HL-60 (cell line): ENCODE results near the gene MAGEB5.
"Not testable (repeated sequence)": the region's sequence is repeated elsewhere in the genome, so short reads cannot be mapped to it uniquely, and the experiment has no call there.

Experiments
- DNase-seq, 2 experiments: peaks; one replicate each; pipeline ENCODE4 v3.0.0-alpha.2; 2010 to 2020; ENCODE audit warnings: low read depth in 1 of 2, low spot score in 1 of 2
- H3K27ac ChIP-seq: fragments of 250-450 bp; sonication (Bioruptor Pico); replicated peaks from 2 replicates; pipeline ENCODE4 v1.5.1; 2020; ENCODE audit warnings: mild to moderate bottlenecking, moderate library complexity
- H3K27me3 ChIP-seq: fragments of 250-450 bp; sonication (Bioruptor Pico); 2 replicates; pipeline ENCODE4 v1.5.1; 2021; ENCODE audit warnings: mild to moderate bottlenecking, moderate library complexity; ENCODE audit not compliant: insufficient read depth, poor library complexity, severe bottlenecking
- H3K4me3 ChIP-seq: replicated peaks from 2 replicates; pipeline ENCODE4 v1.5.1; 2011; ENCODE audit warnings: mild to moderate bottlenecking, control low read depth, low read length; ENCODE audit not compliant: insufficient read depth
- GABPA ChIP-seq: IDR thresholded peaks from 2 replicates; pipeline ENCODE4 v1.6.1; 2012; ENCODE audit warnings: low read depth
- POLR2AphosphoS5 ChIP-seq: IDR thresholded peaks from 2 replicates; pipeline ENCODE4 v1.6.1; 2012; ENCODE audit warnings: low read depth
- SPI1 ChIP-seq: IDR thresholded peaks from 2 replicates; pipeline ENCODE4 v1.6.1; 2012; ENCODE audit warnings: low read depth, mild to moderate bottlenecking, borderline replicate concordance
- long read RNA-seq: library from polyadenylated mRNA; unstranded; transcript quantifications from one replicate; pipeline ENCODE4 v2.0.0, GENCODE V29; 2020
- TF ChIP-seq, protein P1 (sequence below): IDR thresholded peaks from 2 replicates; pipeline ENCODE4 v1.6.1; 2012; ENCODE audit warnings: low read depth; ENCODE audit not compliant: insufficient replicate concordance
- TF ChIP-seq, protein P2 (sequence below): IDR thresholded peaks from one replicate; pipeline ENCODE4 v1.5.1; 2011; ENCODE audit warnings: low read length, control low read depth, inconsistent platforms; ENCODE audit not compliant: insufficient read depth

The MAGEB5 gene, protein sequence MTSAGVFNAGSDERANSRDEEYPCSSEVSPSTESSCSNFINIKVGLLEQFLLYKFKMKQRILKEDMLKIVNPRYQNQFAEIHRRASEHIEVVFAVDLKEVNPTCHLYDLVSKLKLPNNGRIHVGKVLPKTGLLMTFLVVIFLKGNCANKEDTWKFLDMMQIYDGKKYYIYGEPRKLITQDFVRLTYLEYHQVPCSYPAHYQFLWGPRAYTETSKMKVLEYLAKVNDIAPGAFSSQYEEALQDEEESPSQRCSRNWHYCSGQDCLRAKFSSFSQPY
- long read RNA-seq: 0 reads

DNA sequence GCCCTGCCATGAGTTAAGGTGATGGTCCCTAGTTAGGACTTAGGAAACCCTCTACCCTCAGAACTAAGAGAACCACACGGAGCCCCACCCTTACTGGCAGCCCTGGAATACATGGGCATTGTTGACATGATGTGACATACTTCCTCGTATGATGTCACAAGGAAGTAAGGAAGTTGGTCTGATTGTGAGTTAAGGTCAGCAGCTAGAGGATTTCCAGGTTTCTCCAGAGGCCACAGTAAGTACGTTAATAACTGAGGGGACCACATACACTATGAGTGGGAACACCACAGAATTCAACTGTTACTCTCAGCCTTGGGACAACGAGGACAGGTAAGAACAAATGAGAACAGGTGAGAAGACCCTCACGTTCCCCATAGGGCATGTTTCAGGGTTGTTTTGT, at the start of gene MAGEB5:
Gene MAGEB5, plus strand, starts transcription at position 301 of the 400 bp plus-strand sequence. CDS start 1,133 bp downstream, outside the sequence.
- H3K4me3 ChIP-seq: no peak within 1 kb of the TSS
- TF ChIP-seq SPI1: no peak
- TF ChIP-seq, protein P1, sequence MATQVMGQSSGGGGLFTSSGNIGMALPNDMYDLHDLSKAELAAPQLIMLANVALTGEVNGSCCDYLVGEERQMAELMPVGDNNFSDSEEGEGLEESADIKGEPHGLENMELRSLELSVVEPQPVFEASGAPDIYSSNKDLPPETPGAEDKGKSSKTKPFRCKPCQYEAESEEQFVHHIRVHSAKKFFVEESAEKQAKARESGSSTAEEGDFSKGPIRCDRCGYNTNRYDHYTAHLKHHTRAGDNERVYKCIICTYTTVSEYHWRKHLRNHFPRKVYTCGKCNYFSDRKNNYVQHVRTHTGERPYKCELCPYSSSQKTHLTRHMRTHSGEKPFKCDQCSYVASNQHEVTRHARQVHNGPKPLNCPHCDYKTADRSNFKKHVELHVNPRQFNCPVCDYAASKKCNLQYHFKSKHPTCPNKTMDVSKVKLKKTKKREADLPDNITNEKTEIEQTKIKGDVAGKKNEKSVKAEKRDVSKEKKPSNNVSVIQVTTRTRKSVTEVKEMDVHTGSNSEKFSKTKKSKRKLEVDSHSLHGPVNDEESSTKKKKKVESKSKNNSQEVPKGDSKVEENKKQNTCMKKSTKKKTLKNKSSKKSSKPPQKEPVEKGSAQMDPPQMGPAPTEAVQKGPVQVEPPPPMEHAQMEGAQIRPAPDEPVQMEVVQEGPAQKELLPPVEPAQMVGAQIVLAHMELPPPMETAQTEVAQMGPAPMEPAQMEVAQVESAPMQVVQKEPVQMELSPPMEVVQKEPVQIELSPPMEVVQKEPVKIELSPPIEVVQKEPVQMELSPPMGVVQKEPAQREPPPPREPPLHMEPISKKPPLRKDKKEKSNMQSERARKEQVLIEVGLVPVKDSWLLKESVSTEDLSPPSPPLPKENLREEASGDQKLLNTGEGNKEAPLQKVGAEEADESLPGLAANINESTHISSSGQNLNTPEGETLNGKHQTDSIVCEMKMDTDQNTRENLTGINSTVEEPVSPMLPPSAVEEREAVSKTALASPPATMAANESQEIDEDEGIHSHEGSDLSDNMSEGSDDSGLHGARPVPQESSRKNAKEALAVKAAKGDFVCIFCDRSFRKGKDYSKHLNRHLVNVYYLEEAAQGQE: no peak
- TF ChIP-seq GABPA: no peak
- TF ChIP-seq, protein P2, sequence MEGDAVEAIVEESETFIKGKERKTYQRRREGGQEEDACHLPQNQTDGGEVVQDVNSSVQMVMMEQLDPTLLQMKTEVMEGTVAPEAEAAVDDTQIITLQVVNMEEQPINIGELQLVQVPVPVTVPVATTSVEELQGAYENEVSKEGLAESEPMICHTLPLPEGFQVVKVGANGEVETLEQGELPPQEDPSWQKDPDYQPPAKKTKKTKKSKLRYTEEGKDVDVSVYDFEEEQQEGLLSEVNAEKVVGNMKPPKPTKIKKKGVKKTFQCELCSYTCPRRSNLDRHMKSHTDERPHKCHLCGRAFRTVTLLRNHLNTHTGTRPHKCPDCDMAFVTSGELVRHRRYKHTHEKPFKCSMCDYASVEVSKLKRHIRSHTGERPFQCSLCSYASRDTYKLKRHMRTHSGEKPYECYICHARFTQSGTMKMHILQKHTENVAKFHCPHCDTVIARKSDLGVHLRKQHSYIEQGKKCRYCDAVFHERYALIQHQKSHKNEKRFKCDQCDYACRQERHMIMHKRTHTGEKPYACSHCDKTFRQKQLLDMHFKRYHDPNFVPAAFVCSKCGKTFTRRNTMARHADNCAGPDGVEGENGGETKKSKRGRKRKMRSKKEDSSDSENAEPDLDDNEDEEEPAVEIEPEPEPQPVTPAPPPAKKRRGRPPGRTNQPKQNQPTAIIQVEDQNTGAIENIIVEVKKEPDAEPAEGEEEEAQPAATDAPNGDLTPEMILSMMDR: no peak
- TF ChIP-seq POLR2AphosphoS5: no peak
- no peak for DNase-seq
- no peaks in the 10 kb centered on the region for H3K27me3 ChIP-seq
- no peak within 1 kb of the TSS for H3K27ac ChIP-seq

DNA sequence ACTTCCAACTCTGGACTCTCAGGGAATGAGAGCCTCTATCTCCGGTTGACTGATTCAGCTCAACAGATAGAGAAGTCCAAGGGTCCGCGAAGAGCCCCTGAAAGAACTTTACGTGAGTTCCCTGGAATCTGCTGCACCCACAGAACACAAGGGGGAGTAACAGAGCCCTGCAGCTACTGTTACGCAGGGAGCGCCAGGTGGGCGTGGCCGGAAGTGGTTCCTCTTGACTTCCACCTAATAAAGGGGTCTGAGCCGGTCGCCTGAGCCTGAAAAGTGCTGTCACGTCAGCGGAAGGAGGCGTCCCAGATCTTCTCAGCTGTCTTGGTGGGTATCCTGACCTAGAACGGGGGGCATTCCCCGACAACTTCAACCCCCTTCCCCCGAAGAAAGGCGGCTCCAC, 23.8 kb upstream of the MAGEB5 start, which contains the start of gene MAGEB6:
Gene MAGEB6, plus strand, starts transcription at position 237 of the 400 bp plus-strand sequence. CDS start 1,407 bp downstream, outside the sequence.
- Histone ChIP-seq H3K4me3 (no peak within 1 kb of the TSS), H3K27me3 (no peaks in the 10 kb centered on the region), H3K27ac (no peak within 1 kb of the TSS)
- no peak for DNase-seq
- TF ChIP-seq, protein P2: no peak
- TF ChIP-seq POLR2AphosphoS5 (no peak), SPI1 (no peak), GABPA (no peak)
- TF ChIP-seq, protein P1: no peak

DNA sequence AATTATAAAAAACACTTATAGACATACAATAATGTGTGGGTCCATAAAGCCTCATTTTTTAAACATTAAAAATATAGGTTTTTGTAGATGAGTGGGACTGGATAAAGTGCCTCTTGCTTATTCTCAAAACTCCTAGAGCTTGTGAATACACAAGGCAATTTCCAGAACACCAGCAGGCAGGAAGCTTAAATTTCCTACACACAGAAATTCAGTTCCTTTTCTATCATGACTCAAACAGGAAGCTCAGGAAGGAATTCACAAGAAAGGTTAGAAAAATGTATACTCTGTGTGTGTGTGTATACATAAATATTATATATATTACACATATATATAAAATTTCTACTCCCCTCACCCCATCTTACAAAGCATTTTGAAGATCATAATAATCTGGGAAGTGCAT, 12.4 kb upstream of the MAGEB5 start:
- no peaks in the 10 kb centered on the region for H3K27me3 ChIP-seq
- DNase-seq: no peak
- TF ChIP-seq GABPA (no peak), SPI1 (no peak), POLR2AphosphoS5 (no peak)
- TF ChIP-seq, protein P1: no peak
- TF ChIP-seq, protein P2: no peak
- H3K27ac ChIP-seq: no peak overlapping the region
- H3K4me3 ChIP-seq: no peak overlapping the region

DNA sequence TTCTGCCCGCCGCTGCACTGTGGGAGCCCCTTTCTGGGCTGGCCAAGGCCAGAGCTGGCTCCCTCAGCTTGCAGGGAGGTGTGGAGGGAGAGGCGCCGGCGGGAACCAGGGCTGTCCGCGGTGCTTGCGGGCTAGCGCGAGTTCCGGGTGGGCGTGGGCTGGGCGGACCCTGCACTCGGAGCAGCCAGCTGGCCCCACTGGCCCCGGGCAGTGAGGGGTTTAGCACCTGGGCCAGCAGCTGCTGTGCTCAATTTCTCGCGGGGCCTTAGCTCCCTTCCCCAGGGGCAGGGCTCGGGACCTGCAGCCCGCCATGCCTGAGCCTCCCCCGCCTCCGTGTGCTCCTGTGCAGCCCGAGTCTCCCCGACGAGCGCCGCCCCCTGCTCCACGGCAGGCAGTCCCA, 11.3 kb upstream of the MAGEB5 start:
- H3K27me3 ChIP-seq, DNase-seq, H3K27ac ChIP-seq, H3K4me3 ChIP-seq: not testable (repeated sequence)
